PFSK-1 (cell line): ENCODE data around the gene TBCB.

ENCODE experiments used
- FOXP2 ChIP-seq: optimal IDR thresholded peaks from 2 replicates; pipeline ENCODE3; 2011; ENCODE audit warnings: borderline replicate concordance, control low read depth, inconsistent platforms; ENCODE audit not compliant: insufficient read depth; ENCODE audit errors: extremely low read length, extremely low read depth
- POLR2AphosphoS5 ChIP-seq: IDR thresholded peaks from 2 replicates; pipeline ENCODE4 v1.6.1; 2012; ENCODE audit warnings: low read depth, mild to moderate bottlenecking, control low read depth, low read length, moderate library complexity
- REST ChIP-seq, 2 experiments: IDR thresholded peaks; 2 replicates each; pipeline versions ENCODE4 v1.6.1 to v1.8.0; 2011 to 2012; ENCODE audit warnings: low read depth in 2 of 2, low read length in 2 of 2, control low read depth in 1 of 2, inconsistent platforms in 1 of 2, mild to moderate bottlenecking in 1 of 2, moderate library complexity in 1 of 2; ENCODE audit not compliant: insufficient read depth in 1 of 2
- TAF1 ChIP-seq: IDR thresholded peaks from 2 replicates; pipeline ENCODE4 v1.6.1; 2012; ENCODE audit warnings: low read length, control low read depth, borderline replicate concordance; ENCODE audit not compliant: insufficient read depth

- TF ChIP-seq POLR2AphosphoS5 (no peak), TAF1 (no peak), FOXP2 (no peak), REST (IDR thresholded peaks at IDR 0.05; ENCODE audit: insufficient read depth in 1 of 2, low read depth in 2 of 2, low read length in 2 of 2) (no peak)
Observed at GRCh38 chr19:36081894-36082293, 33.4 kb upstream of the TBCB start.
